Measurements from ENCODE around the gene TEAD1.

- no peak for TF ChIP-seq POLR2A (IDR thresholded peaks at IDR 0.05)
- no peak for TF ChIP-seq CTCF (IDR thresholded peaks at IDR 0.05)
- TF ChIP-seq POLR2AphosphoS5 (IDR thresholded peaks at IDR 0.05) = no peak
- TF ChIP-seq EP300 (IDR thresholded peaks at IDR 0.05) = no peak
Measured at GRCh38 chr11:12685229-12685628, 11.0 kb downstream of the TEAD1 start.
